GM23338 (cell line): Measurements from ENCODE around the gene SNUPN. TPM values are rescaled to one million over a fixed set of nuclear protein-coding genes. Genes with fewer than 3 reads are reported as not detected.

Experiments
- ATAC-seq: fragments of 200-7000 bp; cut with Tn5 transposase; 3 replicates; pipeline ENCODE4 v1.9.1; 2020
- DNase-seq: peaks from one replicate; pipeline ENCODE4 v3.0.0-alpha.2; 2015; ENCODE audit warnings: low spot score
- H2AFZ ChIP-seq: fragments of 200-600 bp; sonication (generic); 2 replicates; pipeline ENCODE4 v1.8.0; 2016; ENCODE audit warnings: antibody characterized with exemption, mild to moderate bottlenecking, moderate library complexity
- H3F3A ChIP-seq: fragments of 200-600 bp; sonication (generic); replicated peaks from 2 replicates; pipeline ENCODE4 v1.8.0; 2017; ENCODE audit warnings: antibody characterized with exemption, mixed run types, low read depth
- H3K27ac ChIP-seq: fragments of 200-600 bp; sonication (generic); 2 replicates; pipeline ENCODE4 v1.6.1; 2016; ENCODE audit warnings: low read depth
- H3K27me3 ChIP-seq: fragments of 200-600 bp; sonication (generic); 2 replicates; pipeline ENCODE4 v1.8.0; 2016; ENCODE audit warnings: mild to moderate bottlenecking, mixed run types, moderate library complexity; ENCODE audit not compliant: insufficient read depth
- H3K36me3 ChIP-seq: fragments of 200-600 bp; sonication (generic); 2 replicates; pipeline ENCODE4 v1.8.0; 2016; ENCODE audit warnings: mild to moderate bottlenecking; ENCODE audit not compliant: insufficient read depth
- H3K4me1 ChIP-seq: fragments of 200-600 bp; sonication (generic); 2 replicates; pipeline ENCODE4 v1.8.0; 2016; ENCODE audit warnings: mild to moderate bottlenecking, moderate library complexity; ENCODE audit not compliant: insufficient read depth
- H3K4me2 ChIP-seq: fragments of 200-600 bp; sonication (generic); 2 replicates; pipeline ENCODE4 v1.7.1; 2017; ENCODE audit warnings: mixed run types
- H3K4me3 ChIP-seq: fragments of 200-600 bp; sonication (generic); 2 replicates; pipeline ENCODE4 v1.6.1; 2016; ENCODE audit warnings: mixed run types
- H3K79me2 ChIP-seq: fragments of 200-600 bp; sonication (generic); replicated peaks from 2 replicates; pipeline ENCODE4 v1.8.0; 2017; ENCODE audit warnings: mild to moderate bottlenecking; ENCODE audit not compliant: insufficient read depth
- H3K9me2 ChIP-seq: fragments of 200-600 bp; sonication (generic); 2 replicates; pipeline ENCODE4 v1.8.0; 2017; ENCODE audit not compliant: insufficient read depth
- H4K20me1 ChIP-seq: fragments of 200-600 bp; sonication (generic); replicated peaks from 2 replicates; pipeline ENCODE4 v1.8.0; 2017; ENCODE audit warnings: mild to moderate bottlenecking; ENCODE audit not compliant: insufficient read depth
- H3K27ac Mint-ChIP-seq: 2 replicates; pipeline ENCODE4 v1.8.0; 2020; ENCODE audit warnings: inconsistent platforms, mild to moderate bottlenecking, moderate library complexity, mixed read lengths
- H3K27me3 Mint-ChIP-seq: 3 replicates; pipeline ENCODE4 v1.8.0; 2022; ENCODE audit warnings: low read depth, mild to moderate bottlenecking, moderate library complexity, mixed read lengths, inconsistent platforms; ENCODE audit not compliant: insufficient read depth, poor library complexity
- H3K36me3 Mint-ChIP-seq: 3 replicates; pipeline ENCODE4 v1.8.0; 2021; ENCODE audit warnings: low read depth, mild to moderate bottlenecking, inconsistent platforms, moderate library complexity, mixed read lengths
- H3K4me1 Mint-ChIP-seq: 3 replicates; pipeline ENCODE4 v1.8.0; 2020; ENCODE audit warnings: mild to moderate bottlenecking, inconsistent platforms, mixed read lengths
- H3K4me3 Mint-ChIP-seq: 3 replicates; pipeline ENCODE4 v1.8.0; 2021; ENCODE audit warnings: moderate library complexity, mild to moderate bottlenecking, inconsistent platforms, mixed read lengths
- H3K9me3 Mint-ChIP-seq: 3 replicates; pipeline ENCODE4 v1.8.0; 2020; ENCODE audit warnings: moderate library complexity, mild to moderate bottlenecking, inconsistent platforms, mixed read lengths
- CREB1 ChIP-seq: fragments of 250-450 bp; sonication (Bioruptor Pico); IDR thresholded peaks from 2 replicates; pipeline ENCODE4 v1.5.0; 2020; ENCODE audit warnings: low read depth, mild to moderate bottlenecking, moderate library complexity
- EZH2phosphoT487 ChIP-seq: fragments of 200-600 bp; sonication (generic); IDR thresholded peaks from one replicate; pipeline ENCODE4 v1.8.1; 2018; ENCODE audit warnings: antibody characterized with exemption; ENCODE audit not compliant: unreplicated experiment
- POLR2AphosphoS5 ChIP-seq: IDR thresholded peaks from 2 replicates; pipeline ENCODE4 v1.6.1; 2016; ENCODE audit warnings: antibody characterized with exemption, low read depth
- REST ChIP-seq: IDR thresholded peaks from one replicate; pipeline ENCODE4 v1.6.1; 2018; ENCODE audit warnings: antibody characterized with exemption; ENCODE audit not compliant: unreplicated experiment
- STAT1 ChIP-seq: IDR thresholded peaks from one replicate; pipeline ENCODE4 v1.6.1; 2016; ENCODE audit warnings: antibody characterized with exemption; ENCODE audit not compliant: unreplicated experiment
- polyA plus RNA-seq: library from polyadenylated mRNA; unstranded; fragments of >200 nt; fragmentation: Nextera tagmentation; extraction: Ambion mirVana; gene quantifications from 2 replicates; pipeline ENCODE4 v1.2.1, GENCODE V29; 2016
- total RNA-seq: library from RNA; depleted of rRNA; stranded (reverse); fragments of >200 nt; shearing (Covaris generic); gene quantifications from 2 replicates; pipeline ENCODE4 v1.2.3, GENCODE V29; 2014
- TF ChIP-seq, protein P1 (sequence below), 2 experiments: fragments of 200-600 bp in 1 of 2; sonication (generic) in 1 of 2; conservative IDR thresholded peaks; 2 replicates each; pipeline versions ENCODE4 v1.5.1 to v1.6.1; 2016 to 2017; ENCODE audit warnings: antibody characterized with exemption in 2 of 2, low read depth in 2 of 2, mild to moderate bottlenecking in 2 of 2, moderate library complexity in 1 of 2

SNUPN gene
- total and polyA plus RNA-seq, 2 experiments from 2014 or later: 20.5 to 27.7 TPM

GRCh38 chr15:75578948-75579920, 46.3 kb downstream of the SNUPN start, which contains the start of gene PTPN9:
PTPN9 (minus strand) TSS chr15:75579315; CDS start chr15:75578776, 539 bp downstream.
- H2AFZ ChIP-seq: peak within 1 kb of the TSS; percentile 92
- Mint-ChIP-seq H3K27me3 (peaks cover 11% of the 10 kb centered on the region), H3K27ac (peak within 1 kb of the TSS; percentile 97), H3K4me3 (peak within 1 kb of the TSS; percentile 98), H3K9me3 (0 out of 3 replicates have a peak, but pooled peaks cover 5% of the 10 kb centered on the region), H3K4me1 (peaks cover 24% of the 10 kb centered on the region), H3K36me3 (peaks cover 10% of the 10 kb centered on the region; the same call in 2 of the 3 replicates)
- TF ChIP-seq CREB1 (CRISPR knock-in tag): 0 out of 2 replicates have a peak, but pooled peaks have one; percentile 43
- no peak for TF ChIP-seq STAT1
- TF ChIP-seq, protein P1, sequence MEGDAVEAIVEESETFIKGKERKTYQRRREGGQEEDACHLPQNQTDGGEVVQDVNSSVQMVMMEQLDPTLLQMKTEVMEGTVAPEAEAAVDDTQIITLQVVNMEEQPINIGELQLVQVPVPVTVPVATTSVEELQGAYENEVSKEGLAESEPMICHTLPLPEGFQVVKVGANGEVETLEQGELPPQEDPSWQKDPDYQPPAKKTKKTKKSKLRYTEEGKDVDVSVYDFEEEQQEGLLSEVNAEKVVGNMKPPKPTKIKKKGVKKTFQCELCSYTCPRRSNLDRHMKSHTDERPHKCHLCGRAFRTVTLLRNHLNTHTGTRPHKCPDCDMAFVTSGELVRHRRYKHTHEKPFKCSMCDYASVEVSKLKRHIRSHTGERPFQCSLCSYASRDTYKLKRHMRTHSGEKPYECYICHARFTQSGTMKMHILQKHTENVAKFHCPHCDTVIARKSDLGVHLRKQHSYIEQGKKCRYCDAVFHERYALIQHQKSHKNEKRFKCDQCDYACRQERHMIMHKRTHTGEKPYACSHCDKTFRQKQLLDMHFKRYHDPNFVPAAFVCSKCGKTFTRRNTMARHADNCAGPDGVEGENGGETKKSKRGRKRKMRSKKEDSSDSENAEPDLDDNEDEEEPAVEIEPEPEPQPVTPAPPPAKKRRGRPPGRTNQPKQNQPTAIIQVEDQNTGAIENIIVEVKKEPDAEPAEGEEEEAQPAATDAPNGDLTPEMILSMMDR (conservative IDR thresholded peaks at IDR 0.05; ENCODE audit: low read depth in 2 of 2): peak; percentile 22 to 48; a peak in 3 of 4 replicates
- TF ChIP-seq EZH2phosphoT487: no peak
- TF ChIP-seq POLR2AphosphoS5: peak; percentile 57; the same call in 1 of the 2 replicates
- TF ChIP-seq REST: no peak
- peaks cover 33% of the 10 kb centered on the region for H3K4me1 ChIP-seq
- peak within 1 kb of the TSS; percentile 81 for H3K4me2 ChIP-seq
- 0 out of 2 replicates have a peak, but pooled peaks cover 3% of the 10 kb centered on the region for H4K20me1 ChIP-seq
- H3K4me3 ChIP-seq: peak within 1 kb of the TSS; percentile 100
- DNase-seq (peak; percentile 96), ATAC-seq (peak; percentile 84)
- peak within 1 kb of the TSS; percentile 97 for H3K27ac ChIP-seq
- no peaks in the 10 kb centered on the region for H3K36me3 ChIP-seq
- H3K79me2 ChIP-seq: peaks cover 39% of the 10 kb centered on the region
- no peaks in the 10 kb centered on the region for H3K27me3 ChIP-seq
- H3F3A ChIP-seq: peaks cover 10% of the 10 kb centered on the region
- no peaks in the 10 kb centered on the region for H3K9me2 ChIP-seq
